ENCODE data around the gene AFP.

Gene AFP

GRCh38 chr4:73460913-73461522 is 25.0 kb downstream of the AFP start:
- DNase-seq (ENCODE audit: low read depth) = no peak

GRCh38 chr4:73468170-73468569 is 32.1 kb downstream of the AFP start:
- DNase-seq (ENCODE audit: low read depth) = no peak

- no peak for DNase-seq (ENCODE audit: low read depth)
These were observed 34.7 kb downstream of the AFP start for GRCh38 chr4:73470728-73471127.

GRCh38 chr4:73477176-73477575 is 41.2 kb downstream of the AFP start:
- DNase-seq (ENCODE audit: low read depth) = no peak

- DNase-seq (ENCODE audit: low read depth) = no peak
These were observed 43.3 kb downstream of the AFP start for GRCh38 chr4:73479323-73479722.

- no peak for DNase-seq (ENCODE audit: low read depth)
These were observed 45.3 kb downstream of the AFP start, which contains the start of gene AFM for GRCh38 chr4:73481358-73481757. TSS of gene AFM (plus strand) at chr4:73481745. CDS start at chr4:73481776, 31 bp downstream.

- DNase-seq (ENCODE audit: low read depth) = no peak
These were observed 49.1 kb downstream of the AFP start for GRCh38 chr4:73485085-73485484.

- no peak for DNase-seq (ENCODE audit: low read depth)
These were observed 49.6 kb downstream of the AFP start for GRCh38 chr4:73485596-73485995.

GRCh38 chr4:73486497-73486896 is 50.5 kb downstream of the AFP start:
- DNase-seq (ENCODE audit: low read depth) = no peak

- no peak for DNase-seq (ENCODE audit: low read depth)
These were observed 51.2 kb downstream of the AFP start for GRCh38 chr4:73487233-73487632.

GRCh38 chr4:73499996-73500765 is 64.2 kb downstream of the AFP start:
- no peak for DNase-seq (ENCODE audit: low read depth)

GRCh38 chr4:73501664-73502265 is 65.7 kb downstream of the AFP start:
- DNase-seq (ENCODE audit: low read depth) = no peak

- no peak for DNase-seq (ENCODE audit: low read depth)
These were observed 69.5 kb downstream of the AFP start for GRCh38 chr4:73505567-73505966.

Measured in fibroblast of the conjunctiva (primary cell).